Superior temporal gyrus (tissue), 1 donor: ENCODE measurements around the gene SLC38A6.

ENCODE experiments used
- DNase-seq: peaks from one replicate; pipeline ENCODE4 v3.0.0-alpha.2; 2016; ENCODE audit errors: extremely low spot score

Gene SLC38A6

DNA sequence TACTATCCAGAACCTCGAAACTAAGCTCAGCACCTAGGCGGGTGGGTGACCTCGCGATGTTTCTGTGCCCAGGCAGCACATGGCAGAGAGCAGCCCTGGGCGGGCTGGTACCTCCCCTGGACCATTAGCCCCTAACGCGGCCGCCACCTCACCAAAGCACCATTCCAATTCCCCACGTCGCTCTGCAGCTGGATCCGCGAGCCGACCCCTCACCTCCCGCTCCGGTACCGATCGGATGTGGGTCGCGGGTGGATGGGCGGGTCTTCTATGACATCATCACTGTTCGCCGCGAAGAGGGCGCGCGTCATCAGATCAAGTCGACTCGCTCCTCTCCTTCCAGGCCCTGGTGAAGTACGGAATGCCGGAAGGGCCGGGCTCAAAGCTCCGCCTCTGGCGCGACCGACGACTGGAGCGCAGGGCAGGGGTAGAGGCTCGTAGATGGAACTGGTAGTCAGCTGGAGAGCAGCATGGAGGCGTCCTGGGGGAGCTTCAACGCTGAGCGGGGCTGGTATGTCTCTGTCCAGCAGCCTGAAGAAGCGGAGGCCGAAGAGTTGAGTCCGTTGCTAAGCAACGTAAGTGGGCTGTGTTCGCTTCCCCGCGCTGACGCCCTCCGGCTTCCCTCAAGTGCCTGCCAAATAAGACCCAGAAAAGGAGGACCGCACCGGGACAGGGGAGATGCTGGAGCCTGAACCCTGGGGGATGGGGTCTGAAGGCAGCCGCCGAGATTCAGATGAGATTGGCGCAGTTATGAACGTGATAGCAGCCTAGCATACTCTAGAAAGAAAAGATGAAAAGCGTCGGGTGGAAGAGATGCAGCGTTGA, at the start of gene SLC38A6, which contains the start of gene TRMT5:
Gene SLC38A6, plus strand, starts transcription at position 435 of the 822 bp plus-strand sequence. Its CDS starts 33 bp downstream, at position 468.
Gene TRMT5, minus strand, starts transcription at position 269 of the 822 bp plus-strand sequence. Its CDS starts 106 bp downstream, at position 163.
- DNase-seq, result peak; percentile 95

- DNase-seq, result no peak
These were observed 47.0 kb upstream of the SLC38A6 start for GRCh38 chr14:60933920-60934655.

DNA sequence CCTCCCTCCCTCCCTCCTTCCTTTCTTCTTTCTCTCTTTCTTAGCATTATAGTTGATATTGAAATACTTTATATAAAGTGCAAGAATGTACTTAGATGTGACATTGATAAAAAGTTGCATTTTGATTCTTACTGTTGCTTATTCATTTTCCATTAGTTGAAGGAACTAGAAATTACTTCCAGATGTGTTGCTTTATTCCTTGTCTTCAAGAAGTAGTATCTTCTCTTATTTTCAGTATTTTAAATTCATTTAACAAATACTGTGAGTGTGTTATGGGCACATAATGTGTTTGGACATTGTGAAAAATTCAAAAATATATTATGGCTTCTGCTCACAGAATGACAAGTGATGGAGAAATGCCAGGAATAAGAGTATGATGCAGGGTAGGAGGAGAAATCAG, 45.7 kb upstream of the SLC38A6 start:
- DNase-seq, result no peak

DNA sequence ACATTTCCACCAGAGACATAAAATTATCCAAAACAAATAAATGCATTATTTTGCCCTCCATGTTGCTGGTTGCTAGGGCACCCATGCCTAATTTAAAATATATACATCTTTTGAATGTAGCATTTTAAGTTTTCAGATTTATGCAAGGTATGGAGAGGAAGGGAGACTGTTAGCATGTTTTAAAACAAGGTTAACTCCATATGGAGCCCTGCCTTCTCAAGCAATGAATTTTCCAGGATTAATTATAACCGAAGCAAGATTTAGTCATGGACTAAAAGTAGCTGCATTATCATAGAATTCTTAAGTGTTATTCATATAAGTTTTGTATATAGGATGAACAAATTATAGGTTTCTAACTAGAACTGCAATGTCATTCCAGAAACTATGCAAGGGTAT, 37.4 kb upstream of the SLC38A6 start:
- no peak for DNase-seq

DNA sequence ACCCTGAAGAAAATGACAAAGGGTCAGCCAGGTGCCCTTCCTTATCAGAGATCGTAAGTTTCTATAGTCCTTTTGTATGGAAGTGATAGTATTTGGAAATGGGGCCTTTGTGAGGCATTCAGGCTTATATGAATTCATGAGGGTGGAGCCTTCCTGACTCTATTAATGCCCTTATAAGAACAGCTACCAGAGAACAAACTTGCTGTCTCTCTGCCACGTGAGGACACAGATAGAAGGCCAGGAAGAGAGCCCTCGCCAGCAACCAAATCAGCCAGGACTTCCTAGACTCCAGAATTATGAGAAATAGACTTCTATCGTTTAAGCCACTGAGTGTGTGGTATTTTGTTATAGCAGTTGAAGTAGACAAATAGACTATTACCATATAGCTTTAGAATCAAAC, 36.8 kb upstream of the SLC38A6 start:
- no peak for DNase-seq

- DNase-seq, result no peak
These were observed 35.1 kb upstream of the SLC38A6 start for GRCh38 chr14:60945984-60946383.

DNA sequence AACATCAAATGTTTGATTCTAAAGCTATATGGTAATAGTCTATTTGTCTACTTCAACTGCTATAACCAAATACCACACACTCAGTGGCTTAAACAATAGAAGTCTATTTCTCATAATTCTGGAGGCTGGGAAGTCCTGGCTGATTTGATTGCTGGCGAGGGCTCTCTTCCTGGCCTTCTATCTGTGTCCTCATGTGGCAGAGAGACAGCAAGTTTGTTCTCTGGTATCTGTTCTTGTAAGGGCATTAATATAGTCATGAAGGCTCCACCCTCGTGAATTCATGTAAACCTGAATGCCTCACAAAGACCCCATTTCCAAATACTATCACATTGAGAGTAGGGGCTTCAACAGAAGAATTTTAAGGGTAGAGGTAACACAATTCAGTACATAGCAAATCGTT, 34.3 kb upstream of the SLC38A6 start:
- DNase-seq, result no peak

GRCh38 chr14:60951776-60952435, 29.1 kb upstream of the SLC38A6 start:
- DNase-seq, result no peak

DNA sequence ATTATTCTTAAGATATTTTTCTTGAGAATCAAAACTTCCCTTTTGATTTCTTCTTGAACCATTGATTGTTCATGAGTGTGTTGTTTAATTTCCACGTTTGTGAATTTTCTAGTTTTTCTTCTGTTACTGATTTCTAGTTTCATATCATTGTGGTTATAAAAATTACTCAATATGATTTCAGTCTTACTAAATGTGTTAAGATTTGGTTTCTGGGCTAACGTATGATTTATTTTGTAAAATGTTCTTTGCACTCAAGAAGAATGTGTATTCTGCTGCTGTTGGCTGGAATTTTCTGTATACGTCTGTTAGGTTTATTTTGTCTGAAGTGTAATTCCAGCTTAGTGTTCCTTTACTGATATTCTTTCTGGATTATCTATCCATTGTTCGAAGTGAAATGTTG, 24.8 kb upstream of the SLC38A6 start:
- DNase-seq, result no peak

DNA sequence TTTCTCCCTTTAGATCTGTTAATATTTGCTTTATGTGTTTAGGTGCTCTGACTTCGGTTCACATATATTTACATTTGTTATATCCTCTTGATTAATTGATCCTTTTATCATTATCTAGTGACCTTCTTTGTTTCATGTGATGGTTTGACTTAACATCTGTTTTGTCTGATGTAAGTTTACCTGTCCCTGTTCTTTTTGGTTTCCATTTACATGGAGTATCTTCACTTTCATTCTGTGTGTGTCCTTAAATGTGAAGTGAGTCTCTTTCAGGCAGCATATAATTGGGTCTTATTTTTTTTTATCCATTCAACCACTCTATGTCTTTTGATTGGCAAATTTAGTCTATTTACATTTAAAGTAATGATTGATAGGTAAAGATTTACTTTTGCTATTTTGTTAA, 24.4 kb upstream of the SLC38A6 start:
- DNase-seq, result no peak

- no peak for DNase-seq
These were observed 22.9 kb upstream of the SLC38A6 start for GRCh38 chr14:60958146-60958545.

- DNase-seq, result no peak
These were observed 17.3 kb upstream of the SLC38A6 start for GRCh38 chr14:60963761-60964160.

GRCh38 chr14:60964904-60965303, 16.1 kb upstream of the SLC38A6 start:
- DNase-seq, result no peak

GRCh38 chr14:60965402-60965801, 15.6 kb upstream of the SLC38A6 start:
- DNase-seq, result no peak

GRCh38 chr14:60968099-60968498, 12.9 kb upstream of the SLC38A6 start:
- no peak for DNase-seq

- no peak for DNase-seq
These were observed 12.4 kb upstream of the SLC38A6 start for GRCh38 chr14:60968671-60969070.

GRCh38 chr14:60970146-60970545, 10.9 kb upstream of the SLC38A6 start:
- no peak for DNase-seq

- no peak for DNase-seq
These were observed 9.8 kb upstream of the SLC38A6 start for GRCh38 chr14:60971271-60971670.

DNA sequence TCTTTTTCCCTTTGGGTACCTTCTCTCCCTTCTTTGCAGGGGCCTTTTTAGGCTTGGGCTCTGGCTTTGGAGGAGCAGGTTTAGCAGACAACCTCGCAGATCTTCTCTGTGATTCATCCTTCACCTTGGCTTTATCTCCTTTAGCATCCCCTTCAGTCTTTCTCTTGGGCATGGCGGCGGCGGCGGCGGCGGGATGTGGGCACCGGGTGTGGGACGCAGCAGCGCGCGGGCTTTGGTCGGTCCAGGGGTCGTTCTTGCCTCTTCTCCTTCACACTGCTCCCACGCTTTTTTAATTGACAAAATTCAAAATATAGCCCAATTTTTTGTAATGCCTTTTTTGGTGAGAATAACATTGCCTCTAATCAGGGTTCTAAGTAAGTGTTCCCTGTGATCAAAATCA, 8.8 kb upstream of the SLC38A6 start:
- DNase-seq, result no peak

GRCh38 chr14:60973070-60973469, 8.0 kb upstream of the SLC38A6 start:
- DNase-seq, result no peak

- no peak for DNase-seq
These were observed 6.9 kb upstream of the SLC38A6 start for GRCh38 chr14:60974090-60974651.

DNA sequence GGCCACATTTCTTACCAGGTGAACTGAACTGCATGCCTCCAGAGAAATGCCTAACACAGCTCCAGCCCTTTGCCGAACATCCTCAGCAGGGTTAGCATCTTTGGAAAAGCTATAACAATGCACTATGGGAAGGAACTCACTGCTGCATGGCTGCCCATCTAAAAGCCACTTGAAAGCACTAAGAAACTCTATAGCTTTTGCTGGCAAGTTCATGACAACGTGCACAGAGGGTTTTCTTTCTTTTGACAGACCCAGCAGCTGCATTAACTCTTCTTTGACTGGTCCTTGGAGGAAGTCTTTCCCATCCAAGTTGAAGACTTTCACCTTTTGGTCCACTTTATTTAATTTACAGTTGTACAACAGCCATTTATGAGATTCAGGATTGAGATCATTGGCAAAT, 5.5 kb upstream of the SLC38A6 start:
- DNase-seq, result no peak
